Ramos (cell line): ENCODE results near the gene SSRP1.
"Not testable (repeated sequence)": the region's sequence is repeated elsewhere in the genome, so short reads cannot be mapped to it uniquely, and the experiment has no call there.

ENCODE experiments used
- in situ Hi-C: fragments of 300-500 bp; cut with MboI; formaldehyde crosslinking; loops from one replicate; pipeline ENCODE4 v1.14.3; 2022; ENCODE audit warnings: low sequenced_read_pairs; ENCODE audit not compliant: unreplicated experiment

SSRP1 gene

DNA sequence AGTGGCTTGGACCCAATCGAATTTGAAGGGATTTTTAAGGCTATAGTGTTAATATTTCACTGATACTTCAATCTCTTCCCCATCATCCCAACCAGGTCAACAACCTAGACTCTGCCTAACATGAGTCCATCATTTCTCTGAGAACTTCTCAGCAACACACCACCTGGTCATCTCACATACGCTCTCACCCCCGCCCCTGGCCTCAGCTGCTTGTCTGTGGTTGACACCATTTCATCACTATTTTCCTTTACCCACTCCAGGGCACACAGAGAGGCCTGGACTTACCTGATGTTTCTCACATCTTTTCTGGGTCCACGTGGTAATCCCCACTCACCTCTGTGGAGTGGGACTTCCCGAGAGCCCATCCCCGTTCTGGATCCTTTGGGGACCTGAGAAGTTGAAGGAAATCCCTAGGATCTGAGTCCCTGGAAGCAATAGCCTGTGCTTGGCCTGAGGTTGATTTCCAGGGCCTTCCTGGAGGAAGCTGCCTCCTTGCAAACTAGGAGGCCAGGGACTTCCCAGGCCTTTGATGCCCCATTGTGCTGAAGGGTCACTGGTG, 5.6 kb upstream of the SSRP1 start:
- in situ Hi-C loops: loop anchor here (10.0 kb wide), 1 partner anchor 223 kb away; the partner anchor contains the start of gene UBE2L6

DNA sequence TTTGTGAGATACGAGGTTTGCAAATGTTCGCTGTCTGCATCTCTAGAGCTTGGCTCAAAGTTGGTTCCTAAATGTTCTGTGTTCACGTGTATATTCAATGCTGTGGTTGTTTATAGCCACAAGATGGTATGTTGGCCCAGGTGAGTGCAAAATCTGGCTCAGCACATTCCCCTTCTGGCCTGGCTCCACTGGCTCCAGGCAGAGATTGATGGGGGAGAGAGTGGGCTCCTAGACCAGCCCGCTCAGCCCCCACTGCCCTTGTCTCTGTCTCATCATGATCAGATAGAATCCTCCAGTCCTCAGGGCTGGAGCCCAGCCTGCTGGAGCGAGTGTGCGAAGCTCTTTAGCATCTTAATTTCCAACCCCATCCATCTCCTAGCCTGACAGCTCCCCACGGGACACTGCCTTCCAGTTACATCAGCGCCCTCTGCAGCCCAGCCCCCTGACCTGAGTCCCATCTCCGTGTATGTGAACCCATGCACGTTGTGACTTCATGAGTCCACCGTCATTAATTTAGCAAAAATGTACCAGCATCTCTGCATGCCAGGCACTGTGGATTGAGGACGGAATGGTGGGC, 4.4 kb upstream of the SSRP1 start:
- in situ Hi-C loops: loop anchor here (10.0 kb wide), 1 partner anchor 225 kb away; the partner anchor contains the start of gene UBE2L6

DNA sequence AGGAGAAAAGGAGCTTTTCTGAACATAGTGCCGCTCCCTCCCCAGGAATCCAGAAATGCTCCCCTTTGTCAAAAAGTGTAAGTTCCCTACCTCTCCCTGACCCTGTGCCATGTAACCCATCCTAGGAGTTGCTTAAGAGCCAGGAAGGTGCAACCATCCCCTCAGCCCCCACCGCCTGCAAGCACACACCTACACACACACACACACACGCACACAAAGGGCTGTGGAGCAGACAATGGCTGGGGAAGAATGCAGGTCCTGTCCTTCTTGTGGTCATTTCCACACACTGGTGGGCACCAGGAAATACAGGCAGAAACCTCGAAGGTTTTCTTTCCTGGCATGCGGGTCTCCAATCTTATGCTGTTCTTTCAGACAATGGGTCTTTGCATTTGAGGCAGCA, 3.6 kb upstream of the SSRP1 start:
- in situ Hi-C loops: no loop called here

DNA sequence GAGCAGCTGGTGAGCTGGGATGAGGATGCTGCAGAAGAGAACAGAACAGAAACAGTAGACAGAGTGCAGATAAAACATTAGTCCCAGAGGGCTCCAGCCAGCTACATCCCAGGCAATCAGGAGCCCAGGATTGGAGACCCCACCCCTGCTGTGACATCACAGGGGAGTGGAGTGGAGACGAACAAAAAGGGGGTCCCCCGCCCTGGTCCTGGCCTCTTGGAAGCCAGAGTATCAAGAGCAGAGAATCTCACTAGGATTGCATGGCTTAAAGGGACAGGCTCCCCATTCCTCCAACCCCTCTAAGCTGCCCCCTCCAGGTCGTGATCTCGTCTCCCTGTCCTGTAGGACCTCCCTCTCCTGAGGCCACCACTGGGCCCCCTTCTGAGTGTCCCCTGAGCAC, 2.5 kb upstream of the SSRP1 start, which contains the start of gene P2RX3:
P2RX3 (plus strand) TSS at position 211 of the 400 bp plus-strand sequence. CDS start 199 bp downstream, outside the sequence.
- in situ Hi-C loops: no loop called here

DNA sequence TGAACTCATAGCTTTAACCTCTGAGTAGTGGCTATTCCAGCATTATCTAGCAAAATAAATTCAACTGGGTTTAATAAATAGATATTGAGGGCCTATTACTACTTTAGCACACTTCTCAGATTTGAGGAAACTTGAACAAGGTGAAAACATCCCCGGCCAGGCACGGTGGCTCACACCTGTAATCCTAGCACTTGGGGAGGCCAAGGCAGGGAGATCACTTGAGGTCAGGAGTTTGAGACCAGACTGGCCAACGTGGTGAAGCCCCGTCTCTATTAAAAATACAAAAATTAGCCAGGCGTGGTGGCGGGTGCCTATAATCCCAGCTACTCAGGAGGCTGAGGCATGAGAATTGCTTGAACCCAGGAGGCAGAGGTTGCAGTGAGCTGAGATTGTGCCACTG, 1.2 kb upstream of the SSRP1 start:
- in situ Hi-C loops: not testable (repeated sequence)

DNA sequence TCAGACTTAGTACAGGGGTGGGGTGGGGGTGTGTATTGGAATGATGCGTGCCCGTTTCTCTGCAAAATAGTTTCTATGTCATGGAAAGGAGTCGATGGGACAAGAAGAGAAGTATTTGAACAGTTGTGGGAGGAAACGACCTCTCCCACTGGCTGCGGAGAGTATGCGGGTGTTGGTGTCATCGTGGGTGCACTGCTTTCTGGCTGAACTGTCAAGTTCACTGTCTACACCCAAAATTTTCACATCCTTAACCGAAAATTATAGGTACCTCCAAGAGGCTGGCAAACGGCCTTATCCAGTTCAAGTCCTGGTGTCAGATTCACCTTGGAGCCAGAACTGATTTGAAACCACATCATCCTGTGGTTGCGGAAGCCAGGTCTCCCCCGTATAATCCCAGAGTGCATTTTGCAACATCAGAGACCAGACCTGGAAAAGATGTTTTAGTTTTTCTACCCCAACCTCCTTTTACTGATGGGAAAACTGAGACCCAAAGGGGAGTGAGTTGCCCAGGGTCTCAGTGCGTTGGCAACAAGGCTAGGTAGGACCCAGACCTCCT, 497 bp upstream of the SSRP1 start:
- in situ Hi-C loops: no loop called here

DNA sequence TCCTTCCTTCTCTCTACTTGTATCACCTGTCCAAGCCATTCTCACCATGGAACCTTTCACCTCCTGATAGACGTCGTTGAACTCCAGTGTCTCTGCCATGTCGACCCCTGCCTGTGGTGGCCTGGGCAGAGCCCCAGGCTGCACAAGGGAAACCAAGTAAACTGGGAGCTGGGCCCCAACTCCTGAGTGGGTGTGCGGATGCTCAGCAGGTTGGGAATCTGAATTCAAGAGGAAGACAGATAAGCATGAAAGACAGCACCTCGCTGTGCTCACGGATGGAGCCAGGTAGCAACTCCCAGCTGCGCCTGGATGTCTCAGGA, 709 bp downstream of the SSRP1 start:
- in situ Hi-C loops: no loop called here

DNA sequence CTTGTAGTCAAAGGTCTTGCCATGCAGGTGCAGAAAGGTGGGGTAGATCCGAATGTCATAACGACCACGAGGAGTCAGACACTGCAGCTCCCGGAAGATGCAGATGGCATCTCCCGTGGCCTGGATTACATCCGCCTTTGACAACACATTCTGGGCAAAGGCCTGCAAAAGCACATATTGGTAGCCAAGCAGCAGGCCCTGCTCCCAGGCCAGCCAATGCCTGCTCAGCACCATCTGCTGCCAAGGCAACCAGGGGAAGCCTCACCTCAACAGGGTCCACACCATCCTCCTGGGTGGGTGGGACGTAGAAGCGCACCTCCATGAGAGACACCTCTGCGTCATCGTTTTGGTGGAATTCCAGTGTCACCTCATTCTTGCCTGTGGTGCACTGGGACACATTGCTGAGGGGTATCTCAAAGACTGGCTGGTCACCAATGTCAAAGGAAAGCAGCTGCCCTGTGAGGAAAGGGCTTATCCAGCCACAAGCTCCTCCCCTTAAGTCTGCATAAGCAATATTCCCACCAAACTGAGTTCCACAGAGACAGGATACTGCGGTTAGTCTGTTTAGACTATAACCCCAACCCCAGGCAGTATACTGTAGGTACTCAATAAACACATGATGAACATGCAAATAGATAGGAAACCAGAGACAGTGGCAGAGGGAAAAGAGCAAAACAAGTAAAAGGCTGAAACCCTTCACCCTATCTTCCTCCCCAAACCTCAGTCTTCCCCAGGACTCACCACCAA, 2.8 kb downstream of the SSRP1 start:
- in situ Hi-C loops: no loop called here

DNA sequence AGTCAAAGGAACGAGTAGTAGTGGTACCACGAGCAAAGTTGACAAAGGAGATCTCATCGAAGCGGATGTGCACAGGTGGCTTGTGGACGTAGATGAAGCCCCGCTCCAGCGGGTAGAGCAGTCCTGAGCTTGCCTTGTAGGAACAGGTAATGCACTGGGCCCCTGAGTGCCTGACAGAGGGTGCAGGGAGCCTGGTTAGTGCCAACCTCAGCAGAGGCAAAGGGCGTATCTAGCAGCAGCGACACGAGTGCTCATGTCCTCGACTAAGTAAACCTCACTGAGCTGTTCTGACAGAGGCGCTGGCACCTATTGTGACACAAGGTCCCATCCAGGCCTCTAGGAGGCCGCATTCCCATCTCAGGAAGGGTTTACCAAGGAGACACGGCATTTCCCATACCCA, 4.0 kb downstream of the SSRP1 start:
- in situ Hi-C loops: no loop called here

DNA sequence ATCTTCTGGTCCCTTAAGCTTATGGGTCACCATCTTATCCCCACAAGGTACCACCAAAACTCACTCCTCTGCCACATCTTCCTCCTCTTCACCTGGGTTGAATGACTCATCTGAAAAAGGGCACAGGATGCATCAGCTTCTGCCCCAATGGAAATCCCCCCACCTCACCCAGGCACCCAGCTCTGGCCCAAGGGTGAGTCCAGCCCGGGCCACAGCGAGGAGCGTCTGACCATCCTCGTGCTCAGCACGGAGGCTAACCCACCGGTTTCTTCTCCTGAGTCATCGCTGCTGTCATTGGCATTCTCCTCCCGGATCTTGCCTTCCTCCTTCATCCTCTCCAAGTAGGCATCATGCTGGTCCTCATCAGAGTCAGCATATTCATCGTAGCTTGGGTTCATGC, 5.7 kb downstream of the SSRP1 start:
- in situ Hi-C loops: no loop called here

DNA sequence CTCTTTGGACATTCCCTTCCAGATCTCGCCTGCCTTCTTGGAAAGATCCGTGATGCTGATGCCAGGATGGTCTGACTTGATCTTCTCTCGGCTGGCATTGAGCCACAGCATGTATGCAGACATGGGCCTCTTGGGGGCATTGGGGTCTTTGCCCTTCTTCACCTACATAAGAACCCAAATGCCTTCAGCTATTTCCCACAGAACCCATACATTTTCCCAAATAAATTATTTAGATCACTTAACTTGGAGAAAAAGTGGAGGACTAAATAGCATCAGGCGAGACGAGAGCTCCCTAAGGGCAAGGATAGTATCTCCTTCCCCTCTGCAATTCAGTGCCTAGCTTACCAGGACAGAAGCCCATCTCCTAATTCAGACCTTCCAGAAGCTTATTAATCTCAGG, 8.0 kb downstream of the SSRP1 start:
- in situ Hi-C loops: no loop called here

DNA sequence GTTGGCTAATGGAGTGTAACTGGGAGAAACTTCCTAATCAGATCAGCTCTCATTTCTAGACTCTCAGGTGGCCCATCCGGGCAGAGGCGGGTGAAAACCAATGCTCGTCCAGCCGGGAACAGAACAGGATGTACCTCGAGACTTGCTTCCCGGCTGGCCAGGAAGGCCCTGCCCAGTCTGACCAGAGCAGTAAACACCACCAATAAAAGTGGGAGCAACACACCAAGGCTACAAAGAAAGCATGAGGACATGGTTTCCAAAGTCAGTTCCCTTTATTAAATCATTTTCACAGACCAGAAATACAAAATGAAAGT, 10.0 kb downstream of the SSRP1 start:
- in situ Hi-C loops: no loop called here

DNA sequence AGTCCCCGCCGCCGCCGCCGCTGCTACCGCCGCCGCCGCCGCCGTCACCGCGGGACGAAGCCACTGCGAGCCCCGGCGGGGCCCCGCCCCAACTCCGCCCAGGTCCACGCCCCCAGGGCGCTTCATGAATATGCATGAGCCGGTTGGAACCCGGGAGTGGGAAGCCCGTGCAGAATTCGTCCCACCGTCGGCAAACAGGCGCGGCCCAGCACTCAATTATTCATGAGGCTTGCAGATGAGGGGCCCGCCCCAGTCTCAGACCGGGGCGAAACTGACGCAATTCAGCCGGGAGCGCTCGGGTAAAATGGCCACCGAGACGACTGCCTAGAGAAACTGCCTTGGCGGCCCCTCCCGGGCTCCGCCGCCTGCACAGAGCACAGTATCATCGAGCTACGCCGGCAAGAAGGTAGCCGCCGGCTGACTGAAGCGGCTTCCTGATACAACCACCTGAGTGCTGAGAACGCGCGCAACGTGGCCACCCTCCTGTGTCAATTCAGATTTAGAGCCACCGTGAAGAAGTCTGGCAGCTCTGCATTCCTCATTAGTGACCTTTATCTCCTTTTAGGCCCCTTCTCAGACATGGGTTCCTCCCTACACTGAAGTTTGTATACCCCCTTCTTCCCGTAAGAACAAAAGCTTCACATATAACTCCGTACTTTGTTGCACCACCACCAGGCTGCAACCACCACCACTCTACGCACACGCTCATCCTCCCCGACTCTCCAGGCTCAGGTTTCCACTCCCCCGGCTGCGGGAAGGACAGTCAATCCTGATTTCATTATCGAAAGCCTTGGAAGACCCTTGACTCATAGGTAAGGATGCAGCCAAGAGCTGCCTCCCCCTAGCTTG, 10.6 kb downstream of the SSRP1 start, which contains the start of gene TNKS1BP1:
TNKS1BP1 (minus strand) TSS at position 67 of the 849 bp plus-strand sequence. CDS start 3,067 bp downstream, outside the sequence.
- in situ Hi-C loops: no loop called here

DNA sequence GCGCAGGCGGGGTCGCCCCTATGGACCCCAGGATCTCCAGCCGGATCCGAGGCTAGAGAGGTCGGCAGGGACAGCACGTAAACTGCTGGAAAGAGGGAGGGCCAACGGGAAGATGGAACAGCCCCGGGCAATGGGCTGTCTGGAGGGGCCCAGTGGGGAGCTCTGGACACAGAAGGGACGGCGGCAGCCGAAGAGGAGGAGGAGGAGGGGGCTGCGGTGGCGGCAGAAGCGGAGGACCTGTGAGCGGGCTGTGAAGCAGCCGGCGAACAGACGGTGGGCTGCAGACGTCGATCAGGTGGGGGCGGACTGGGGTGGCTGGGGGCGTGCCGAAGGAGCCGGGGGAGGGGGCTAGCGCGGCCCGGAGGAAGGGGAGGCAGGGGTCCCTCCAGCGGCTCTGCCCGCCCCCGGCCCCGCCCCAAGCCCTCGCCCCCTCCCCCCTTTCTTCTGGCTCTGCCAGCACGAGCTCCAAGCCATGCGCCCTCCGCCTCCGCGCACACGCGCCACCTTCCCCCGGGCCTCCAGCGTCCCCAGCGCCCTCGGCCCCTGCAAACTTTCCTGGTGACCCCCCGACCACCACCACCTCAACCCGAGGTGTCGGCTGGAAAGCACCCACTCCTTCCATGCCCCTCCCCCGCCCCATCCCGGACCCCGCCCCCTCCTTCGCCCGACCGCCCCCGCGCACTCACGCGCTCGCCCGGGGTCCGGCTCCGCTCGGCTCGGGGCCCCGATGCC, 11.4 kb downstream of the SSRP1 start:
- in situ Hi-C loops: no loop called here

DNA sequence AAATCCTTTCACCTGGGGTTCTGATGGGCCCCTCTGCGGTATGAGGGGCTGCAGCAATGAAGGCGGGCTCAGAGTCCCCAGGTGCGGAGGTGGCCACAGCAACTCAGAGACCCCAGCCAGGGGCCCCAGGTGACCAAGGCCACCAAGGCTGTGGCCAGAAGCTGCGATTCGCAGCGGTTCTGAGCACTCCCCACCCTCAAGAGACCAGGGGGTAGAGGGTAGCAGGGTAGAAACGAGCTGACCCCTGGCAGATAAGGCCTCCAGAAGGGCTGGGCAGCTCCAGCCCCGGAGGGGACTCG, 11.9 kb downstream of the SSRP1 start:
- in situ Hi-C loops: no loop called here

DNA sequence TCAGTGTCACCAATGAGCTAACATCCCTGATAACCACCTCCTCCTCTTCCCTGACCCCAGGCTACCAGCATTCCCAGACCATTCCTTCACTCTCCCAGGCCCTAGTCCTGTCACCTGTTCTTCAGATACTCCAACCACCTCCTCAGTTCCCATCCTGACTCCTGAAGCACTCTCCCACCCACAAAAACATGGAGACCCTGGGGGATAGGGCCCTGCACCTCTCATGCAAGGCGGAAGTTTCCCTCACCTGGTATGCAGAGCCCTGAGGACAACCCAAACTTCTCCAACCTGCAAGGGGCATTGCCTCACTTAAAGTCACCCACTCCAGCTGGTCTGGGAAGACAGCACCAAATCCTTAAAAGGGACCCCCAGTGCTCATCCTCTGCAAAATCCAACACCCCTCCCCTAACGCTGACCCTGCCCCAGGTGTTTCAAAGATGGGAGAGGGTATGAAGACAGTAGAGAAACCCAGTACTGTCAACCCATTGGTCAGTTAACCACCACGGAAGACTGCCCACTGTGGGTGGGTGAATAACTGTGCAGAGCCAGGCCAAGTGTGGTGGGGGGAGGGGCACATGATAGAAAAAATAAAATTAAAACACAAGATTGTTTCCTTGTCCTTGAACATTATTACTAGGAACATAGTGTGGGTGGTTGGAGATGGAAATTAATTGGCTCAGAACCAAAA, 12.4 kb downstream of the SSRP1 start:
- in situ Hi-C loops: no loop called here

DNA sequence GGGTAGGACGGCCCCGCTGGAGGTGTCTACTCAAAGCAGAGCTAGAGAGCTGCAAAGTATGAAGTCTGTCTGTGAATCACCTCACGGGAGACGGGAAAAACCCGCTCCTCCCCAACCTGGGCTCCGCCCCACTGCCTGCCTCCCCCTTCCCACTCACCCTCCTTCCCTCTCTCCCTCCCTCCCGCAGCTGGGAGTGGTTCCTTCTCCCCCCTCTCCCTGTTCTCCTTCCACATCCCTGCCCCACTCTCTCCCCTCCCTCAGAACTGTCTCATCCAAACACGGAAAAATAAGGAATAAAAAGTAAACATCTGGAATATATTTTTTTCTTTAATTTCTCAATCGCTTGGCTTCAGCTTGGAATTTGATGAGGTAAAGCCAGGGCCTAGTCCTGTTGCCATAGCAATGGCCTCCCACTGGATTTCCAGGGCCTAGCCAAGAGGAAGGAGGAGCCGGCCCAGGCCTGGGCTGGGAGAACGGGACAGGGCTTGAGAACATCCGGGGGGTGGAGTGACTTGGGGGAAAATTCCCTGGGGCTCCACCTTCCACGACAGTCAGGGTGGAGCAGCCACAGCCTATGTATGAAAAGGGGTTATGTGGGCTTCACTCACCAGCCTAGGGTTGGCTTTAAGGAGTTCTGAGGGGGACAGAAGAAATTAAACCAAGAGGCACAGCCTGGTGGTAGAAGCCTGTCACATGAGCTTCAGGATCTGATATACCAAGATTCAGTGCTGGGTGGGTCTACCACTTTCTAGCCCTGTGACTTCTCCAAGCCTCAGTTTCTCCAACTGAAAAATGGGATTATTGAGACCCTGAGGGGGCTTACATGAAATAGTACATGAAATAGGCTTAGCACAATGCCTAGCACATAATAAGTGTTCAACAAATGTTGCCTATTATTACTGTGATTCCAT, 13.2 kb downstream of the SSRP1 start:
- in situ Hi-C loops: no loop called here

DNA sequence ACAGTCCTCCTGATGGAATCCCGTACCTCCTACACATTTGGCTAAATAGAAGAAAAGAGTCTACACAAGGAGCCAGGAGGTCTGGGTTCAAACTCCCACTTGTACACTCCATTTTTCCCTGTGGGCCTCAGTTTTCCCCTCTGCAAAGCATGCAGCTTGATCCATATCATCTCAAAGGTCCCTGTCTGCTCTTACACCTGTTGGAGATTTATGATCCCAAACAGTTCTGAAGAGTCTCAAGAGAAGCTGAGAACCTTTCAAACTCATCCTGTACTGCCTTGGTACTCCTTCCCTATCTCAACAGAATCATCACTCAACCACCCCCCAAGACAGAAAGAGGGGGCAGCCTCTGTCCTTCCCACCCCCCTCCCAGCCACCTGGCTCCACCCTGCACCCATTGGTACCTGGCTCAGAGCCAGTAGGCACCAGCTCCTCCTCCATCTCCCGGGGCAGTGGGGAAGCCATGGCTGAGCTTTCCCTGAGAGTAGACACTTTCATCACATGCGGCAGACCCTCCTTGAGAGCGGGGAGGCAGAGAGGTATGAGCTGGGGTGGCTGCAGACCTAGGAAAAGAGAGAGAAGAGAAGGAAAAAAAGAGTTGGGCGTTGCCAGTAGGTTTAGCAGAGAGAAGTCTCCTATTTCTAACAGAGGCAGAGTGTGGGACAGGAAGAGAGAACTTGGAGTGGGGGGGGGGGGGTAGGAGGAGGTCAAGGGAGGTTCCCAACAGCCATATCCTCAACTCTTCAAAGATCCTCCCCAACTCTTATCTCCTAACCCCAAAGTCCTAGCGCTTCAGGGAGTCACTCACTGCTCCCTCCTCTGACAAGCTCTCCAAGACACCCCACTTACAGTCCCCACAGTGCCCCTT, 14.1 kb downstream of the SSRP1 start:
- in situ Hi-C loops: no loop called here
